HCT116 (cell line): ENCODE data around the gene AOPEP.

Experiments used
- CBX3 ChIP-seq: IDR thresholded peaks from 2 replicates; pipeline ENCODE4 v1.6.1; 2012; ENCODE audit warnings: low read depth
- EZH2 ChIP-seq: fragments of 200-600 bp; sonication (generic); IDR thresholded peaks from 2 replicates; pipeline ENCODE4 v1.6.1; 2017; ENCODE audit warnings: antibody characterized with exemption, mixed run types
- POLR2A ChIP-seq: IDR thresholded peaks from 2 replicates; pipeline ENCODE4 v1.7.0; 2011; ENCODE audit warnings: borderline replicate concordance; ENCODE audit not compliant: insufficient read depth, insufficient read length; ENCODE audit errors: extremely low read depth
- POLR2AphosphoS5 ChIP-seq: IDR thresholded peaks from 2 replicates; pipeline ENCODE4 v1.6.1; 2011; ENCODE audit warnings: mild to moderate bottlenecking, low read depth, low read length, moderate library complexity
- RAD21 ChIP-seq: IDR thresholded peaks from 2 replicates; pipeline ENCODE4 v1.6.1; 2012; ENCODE audit warnings: low read depth, mild to moderate bottlenecking
- ZNF274 ChIP-seq: fragments of 200-500 bp; sonication (Bioruptor generic); IDR thresholded peaks from 2 replicates; pipeline ENCODE4 v1.6.1; 2014; ENCODE audit warnings: mild to moderate bottlenecking, low read depth, low read length, inconsistent platforms
- TF ChIP-seq, protein P1 (sequence below), 3 experiments: fragments of 200-600 bp in 1 of 3; sonication (generic) in 1 of 3; IDR thresholded peaks in 2 of 3; conservative IDR thresholded peaks in 1 of 3; 2 replicates each; pipeline ENCODE4 v1.5.1; 2012 to 2017; ENCODE audit warnings: low read depth in 2 of 3, low read length in 2 of 3, antibody characterized with exemption in 1 of 3, borderline replicate concordance in 1 of 3, control low read depth in 1 of 3, mild to moderate bottlenecking in 1 of 3, mixed read lengths in 1 of 3, mixed run types in 1 of 3, moderate library complexity in 1 of 3; ENCODE audit not compliant: insufficient read depth in 1 of 3
- TF ChIP-seq, protein P2 (sequence below): IDR thresholded peaks from 2 replicates; pipeline ENCODE4 v1.6.1; 2012

DNA sequence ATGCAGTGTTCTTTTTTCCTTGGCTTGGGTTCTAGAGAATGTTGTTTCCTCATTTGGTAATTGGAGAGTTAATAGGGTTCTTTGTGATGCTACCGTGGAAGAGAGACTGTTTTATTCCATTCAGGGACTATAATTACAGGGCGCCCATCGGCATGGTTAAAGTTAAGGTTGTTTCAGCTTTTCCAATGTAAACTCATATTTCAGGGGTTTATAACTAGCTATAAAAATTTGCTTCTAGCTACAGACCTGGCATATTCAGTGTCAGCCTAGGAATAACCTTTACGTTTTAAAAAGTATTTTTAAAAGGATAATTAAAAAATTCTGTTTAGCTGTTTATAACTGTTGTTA, 99.1 kb downstream of the AOPEP start:
- TF ChIP-seq, protein P1, sequence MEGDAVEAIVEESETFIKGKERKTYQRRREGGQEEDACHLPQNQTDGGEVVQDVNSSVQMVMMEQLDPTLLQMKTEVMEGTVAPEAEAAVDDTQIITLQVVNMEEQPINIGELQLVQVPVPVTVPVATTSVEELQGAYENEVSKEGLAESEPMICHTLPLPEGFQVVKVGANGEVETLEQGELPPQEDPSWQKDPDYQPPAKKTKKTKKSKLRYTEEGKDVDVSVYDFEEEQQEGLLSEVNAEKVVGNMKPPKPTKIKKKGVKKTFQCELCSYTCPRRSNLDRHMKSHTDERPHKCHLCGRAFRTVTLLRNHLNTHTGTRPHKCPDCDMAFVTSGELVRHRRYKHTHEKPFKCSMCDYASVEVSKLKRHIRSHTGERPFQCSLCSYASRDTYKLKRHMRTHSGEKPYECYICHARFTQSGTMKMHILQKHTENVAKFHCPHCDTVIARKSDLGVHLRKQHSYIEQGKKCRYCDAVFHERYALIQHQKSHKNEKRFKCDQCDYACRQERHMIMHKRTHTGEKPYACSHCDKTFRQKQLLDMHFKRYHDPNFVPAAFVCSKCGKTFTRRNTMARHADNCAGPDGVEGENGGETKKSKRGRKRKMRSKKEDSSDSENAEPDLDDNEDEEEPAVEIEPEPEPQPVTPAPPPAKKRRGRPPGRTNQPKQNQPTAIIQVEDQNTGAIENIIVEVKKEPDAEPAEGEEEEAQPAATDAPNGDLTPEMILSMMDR (IDR thresholded peaks at IDR 0.05 in 2 of 3, conservative IDR thresholded peaks at IDR 0.05 in 1 of 3; ENCODE audit: borderline replicate concordance in 1 of 3, insufficient read depth in 1 of 3, low read depth in 2 of 3, low read length in 2 of 3): no peak
- no peak for TF ChIP-seq RAD21
- TF ChIP-seq POLR2A: no peak
- TF ChIP-seq CBX3: no peak
- no peak for TF ChIP-seq EZH2
- no peak for TF ChIP-seq ZNF274
- TF ChIP-seq, protein P2, sequence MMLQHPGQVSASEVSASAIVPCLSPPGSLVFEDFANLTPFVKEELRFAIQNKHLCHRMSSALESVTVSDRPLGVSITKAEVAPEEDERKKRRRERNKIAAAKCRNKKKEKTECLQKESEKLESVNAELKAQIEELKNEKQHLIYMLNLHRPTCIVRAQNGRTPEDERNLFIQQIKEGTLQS: no peak
- TF ChIP-seq POLR2AphosphoS5: no peak
